GM19240 (cell line): ENCODE results near the gene NOVA2.
A peak's percentile ranks its signal among the peaks of the same experiment; 100 is the strongest.

ENCODE experiments used
- DNase-seq: peaks from one replicate; pipeline ENCODE4 v3.0.0; 2011; ENCODE audit warnings: low spot score; ENCODE audit not compliant: insufficient read length

The NOVA2 gene

DNA sequence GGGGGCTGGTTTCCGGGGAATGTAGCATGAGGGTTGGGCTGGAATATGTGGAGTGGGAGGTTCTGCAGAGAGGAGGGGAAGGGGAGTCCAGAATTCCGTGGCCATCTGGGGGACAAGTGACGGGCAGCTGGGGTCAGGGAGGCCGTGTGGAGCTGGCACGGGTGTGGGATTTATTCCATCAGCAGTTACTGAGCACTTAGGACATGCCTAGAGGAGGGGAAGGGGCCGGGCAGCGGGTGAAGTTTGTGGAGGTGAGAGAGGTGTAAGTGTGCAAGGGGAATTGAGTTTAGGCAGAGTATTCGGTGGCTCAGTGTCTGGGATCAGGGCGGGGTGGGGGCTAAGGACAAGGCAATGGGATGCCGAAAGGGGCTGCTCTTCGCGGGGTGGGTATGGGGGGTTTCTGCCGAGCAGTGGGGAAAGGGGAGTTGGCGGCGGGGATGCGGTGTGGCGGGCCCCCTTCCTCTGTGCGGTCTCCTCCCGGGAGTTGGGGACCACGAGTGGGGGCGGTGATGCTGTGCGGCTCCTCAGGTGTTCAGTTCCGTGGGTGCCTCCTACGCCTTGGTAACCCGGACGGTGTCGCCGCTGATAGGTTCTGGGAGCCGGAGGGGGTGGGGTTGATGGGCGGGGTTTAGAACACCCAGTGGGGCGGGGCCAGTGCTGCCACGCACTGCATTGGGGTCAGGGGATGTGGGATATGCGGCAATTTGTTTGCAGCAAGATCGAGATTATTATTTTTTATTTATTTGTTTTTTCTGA lies 27.0 kb upstream of the NOVA2 start:
- peak; percentile 60 for DNase-seq

DNA sequence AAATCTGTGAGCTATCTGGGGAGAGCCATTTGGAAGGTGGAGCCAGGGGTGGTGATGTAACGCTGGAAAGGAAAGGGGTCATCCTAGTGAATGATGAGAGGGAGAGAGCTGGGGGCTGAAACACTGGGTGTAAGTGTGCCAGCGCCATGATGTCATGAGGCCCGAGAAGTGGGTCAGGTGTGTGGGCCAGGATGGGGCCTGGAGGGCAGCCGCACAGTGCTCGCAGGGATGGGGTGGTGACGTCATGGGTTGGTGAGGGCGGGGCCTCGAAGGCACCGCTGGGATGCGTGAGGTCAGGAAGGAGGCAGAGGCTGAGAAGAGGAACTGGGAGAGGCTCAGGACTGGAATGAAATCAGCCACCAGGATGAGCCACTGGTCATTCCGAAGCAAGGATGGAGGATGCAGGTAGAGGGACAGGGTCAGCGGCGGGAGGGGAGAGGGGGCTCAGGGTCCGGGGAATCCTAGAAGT lies 26.0 kb upstream of the NOVA2 start:
- no peak for DNase-seq

DNA sequence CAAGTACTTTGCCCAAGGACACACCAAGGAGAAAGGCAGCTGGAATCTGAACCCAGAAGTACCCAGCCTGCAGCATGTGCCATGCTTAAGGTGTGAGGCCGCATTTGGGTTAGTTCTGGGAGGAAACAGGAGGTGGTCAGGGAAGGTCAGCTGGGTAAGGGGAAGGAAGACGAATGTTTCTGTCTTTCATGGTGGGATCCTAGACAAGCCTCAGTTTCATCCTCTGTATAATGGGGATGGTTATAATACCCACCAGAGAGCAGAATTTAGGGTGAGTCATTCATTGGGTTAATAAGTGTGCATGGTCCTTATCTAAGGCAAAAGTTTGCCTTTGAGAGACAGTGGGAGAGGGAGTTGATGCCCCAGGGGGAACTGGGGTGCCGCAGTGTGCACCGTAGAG lies 25.2 kb upstream of the NOVA2 start:
- DNase-seq = no peak

DNA sequence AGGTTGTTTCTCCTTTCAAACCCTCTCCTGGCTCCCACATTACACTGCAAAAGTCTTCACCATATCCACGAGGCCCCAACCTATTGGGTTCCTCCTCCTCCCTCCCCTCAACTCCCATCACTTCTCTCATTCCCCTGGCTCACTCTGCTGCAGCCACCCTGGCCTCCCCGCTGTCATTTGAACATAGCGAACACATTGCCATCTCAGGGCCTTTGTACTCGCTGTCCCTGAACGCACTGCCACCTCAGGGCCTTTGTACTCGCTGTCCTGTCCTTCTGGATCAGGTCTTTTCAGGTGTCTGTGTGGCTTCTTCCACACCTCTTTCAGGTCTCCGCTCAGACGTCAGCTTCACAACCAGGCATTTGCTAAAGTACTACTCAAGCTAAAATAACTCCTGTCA lies 23.3 kb upstream of the NOVA2 start:
- no peak for DNase-seq

GRCh38 chr19:45995715-45996385 lies 22.2 kb upstream of the NOVA2 start:
- DNase-seq = no peak

DNA sequence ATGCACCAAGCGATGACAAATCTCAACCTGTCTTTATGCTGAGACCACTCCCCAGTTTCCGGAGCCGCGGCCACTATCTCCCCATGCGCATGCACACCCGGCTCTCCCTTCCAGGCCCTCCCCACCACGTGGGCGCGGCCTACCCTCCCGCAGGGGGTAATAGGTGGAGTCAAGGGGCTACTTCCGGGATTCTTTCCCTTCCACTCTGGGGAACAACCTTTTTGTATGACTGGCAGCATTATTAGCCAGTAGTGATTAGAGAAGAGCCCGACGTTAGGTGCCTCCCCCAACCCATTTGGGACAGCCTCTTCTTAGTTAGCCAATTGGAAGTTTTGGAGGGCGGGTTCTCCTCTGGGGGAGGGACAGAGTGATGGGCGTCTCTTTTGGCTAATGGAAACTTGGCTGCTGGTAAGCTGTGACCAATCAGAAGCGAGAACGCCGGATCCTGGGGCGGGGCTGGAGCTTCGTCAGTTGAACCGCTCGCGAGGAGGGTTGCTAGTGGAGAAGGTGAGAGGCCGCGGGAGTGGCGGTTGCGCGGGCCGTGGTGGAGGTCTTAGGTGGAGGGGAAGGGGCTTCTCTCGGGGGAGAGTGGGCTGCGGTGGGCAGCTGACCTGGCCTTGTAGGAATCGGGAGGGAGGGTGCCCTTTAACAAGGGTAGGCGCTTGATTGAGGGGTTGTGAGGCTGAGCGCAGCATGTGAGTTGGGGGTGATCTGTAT lies 21.5 kb upstream of the NOVA2 start, which contains the start of gene CCDC61:
TSS of gene CCDC61 (plus strand) at position 470 of the 717 bp plus-strand sequence. CDS start 7,552 bp downstream, outside the sequence.
- DNase-seq = peak; percentile 97

DNA sequence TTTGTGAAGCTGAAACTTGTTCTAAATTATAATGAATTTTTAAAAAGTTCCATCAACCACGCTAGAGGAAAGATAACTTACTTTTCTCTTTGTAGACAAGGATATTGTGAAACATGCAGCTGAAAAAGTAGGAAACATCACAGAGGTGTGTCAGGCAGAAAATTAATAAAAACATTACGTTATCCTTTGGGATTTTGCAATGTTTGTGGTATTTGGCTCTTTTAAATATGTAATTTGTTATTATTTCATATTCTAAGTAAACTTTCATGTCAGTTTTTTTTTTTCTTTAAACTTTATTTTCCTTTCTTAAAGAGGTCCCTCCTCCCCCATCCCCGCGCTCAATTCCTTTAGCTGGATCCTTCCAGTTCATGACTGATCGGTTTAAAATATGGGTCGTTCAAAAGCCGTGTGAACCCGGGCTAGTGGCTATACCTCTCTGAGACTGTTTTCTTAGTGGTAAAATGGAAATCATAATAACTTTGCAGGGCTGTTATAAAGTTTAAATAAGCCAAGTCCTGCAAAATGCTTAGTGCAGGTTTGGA lies 20.9 kb upstream of the NOVA2 start:
- DNase-seq = no peak

DNA sequence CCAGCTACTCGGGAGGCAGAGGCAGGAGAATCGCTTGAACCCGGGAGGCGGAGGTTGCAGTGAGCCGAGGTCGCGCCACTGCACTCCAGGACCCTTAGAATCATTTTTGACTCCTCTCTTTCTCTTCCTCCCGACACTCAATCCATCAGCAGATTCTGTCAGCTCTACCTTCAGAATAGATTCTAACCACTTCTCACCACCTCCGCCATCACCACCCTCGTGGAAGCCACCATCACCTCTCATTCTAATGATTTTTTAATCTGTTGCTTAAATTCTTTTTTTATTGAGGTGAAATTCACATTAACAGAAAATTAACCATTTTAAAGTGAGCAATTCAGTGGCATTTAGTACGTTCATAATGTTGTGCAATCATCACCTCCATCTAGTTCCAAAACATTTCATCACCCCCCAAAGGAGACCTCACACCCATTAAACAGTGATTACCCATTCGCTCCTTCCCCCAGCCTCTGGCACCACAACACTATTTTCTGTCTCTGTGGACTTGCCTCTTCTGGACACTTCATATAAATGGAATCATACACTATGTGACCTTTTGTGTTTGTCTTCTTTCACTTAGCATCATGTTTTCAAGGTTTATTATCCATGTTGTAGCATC lies 16.6 kb upstream of the NOVA2 start:
- no peak for DNase-seq

GRCh38 chr19:45985321-45985720 lies 11.7 kb upstream of the NOVA2 start:
- no peak for DNase-seq

GRCh38 chr19:45981350-45981749 lies 7.7 kb upstream of the NOVA2 start:
- DNase-seq = no peak

- no peak for DNase-seq
Observed at GRCh38 chr19:45978156-45978555, 4.5 kb upstream of the NOVA2 start.

- no peak for DNase-seq
Observed at GRCh38 chr19:45976178-45976577, 2.5 kb upstream of the NOVA2 start.

DNA sequence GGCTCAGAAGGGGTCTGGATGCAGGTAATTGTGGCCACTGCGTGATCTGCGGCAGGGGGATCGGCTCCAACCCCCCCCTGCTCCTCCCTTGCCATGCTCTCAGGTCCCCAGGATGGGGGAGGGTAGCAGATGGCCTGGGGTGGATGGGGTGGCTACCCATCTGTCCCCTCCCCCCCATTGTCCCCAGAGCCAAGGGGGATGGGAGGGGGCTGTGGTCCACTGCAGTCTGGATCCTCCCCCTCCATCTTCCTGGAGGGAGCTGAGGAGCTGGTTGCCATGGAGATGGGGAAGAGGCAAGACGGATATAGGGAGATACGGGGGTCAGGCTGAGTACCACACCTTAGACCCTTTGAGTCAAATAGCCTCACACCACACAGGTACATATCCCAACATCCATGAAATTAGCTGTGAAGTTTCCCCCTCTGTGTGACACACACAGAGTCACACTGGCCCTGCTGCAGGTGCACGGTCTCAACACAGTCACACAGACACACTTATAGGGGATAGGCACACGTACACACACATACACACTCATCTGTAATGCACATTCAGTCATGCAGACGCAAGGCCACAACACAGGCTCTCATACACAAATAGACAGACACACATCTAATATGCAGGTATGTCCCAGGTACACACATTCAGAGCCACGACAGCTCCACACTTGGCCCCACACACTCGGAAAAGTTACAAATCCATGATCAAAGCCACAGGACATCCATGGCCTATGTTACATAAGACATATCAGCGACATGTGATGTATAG lies 1.8 kb upstream of the NOVA2 start:
- no peak for DNase-seq

GRCh38 chr19:45972947-45973540 lies 621 bp downstream of the NOVA2 start:
- DNase-seq = no peak

GRCh38 chr19:45972081-45972946 lies 1.4 kb downstream of the NOVA2 start:
- DNase-seq = no peak

DNA sequence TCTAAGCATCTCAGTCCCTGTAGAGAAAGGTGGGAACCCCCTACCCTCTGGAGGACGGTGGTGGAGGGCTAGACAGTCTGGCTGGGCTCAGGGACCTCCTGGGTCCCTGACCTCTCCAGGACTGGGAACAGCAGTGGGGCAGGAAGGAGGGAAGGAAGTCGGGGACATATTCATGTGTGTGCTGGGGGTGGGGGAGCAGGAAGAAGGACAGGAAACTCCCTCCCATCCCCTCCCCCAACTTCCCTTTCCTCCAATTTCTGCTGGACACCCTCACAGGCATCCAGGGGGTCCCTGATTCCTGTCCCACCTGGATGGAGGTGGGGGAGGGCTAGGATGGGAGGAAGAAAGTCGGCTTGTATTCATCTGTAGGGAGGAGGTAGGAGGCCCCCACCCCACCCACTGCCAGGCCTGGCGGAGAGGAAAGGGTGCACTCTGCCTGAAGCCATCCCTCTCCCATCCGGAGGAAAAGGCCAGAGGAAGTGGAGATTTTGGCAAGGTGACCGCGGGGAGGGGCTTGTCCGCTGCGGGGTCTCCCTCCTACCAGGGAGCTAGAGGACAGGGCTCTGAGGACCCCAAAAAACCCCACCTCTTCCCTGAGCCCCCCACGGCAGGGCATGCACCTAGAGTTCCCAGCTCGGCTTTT lies 2.3 kb downstream of the NOVA2 start:
- no peak for DNase-seq

DNA sequence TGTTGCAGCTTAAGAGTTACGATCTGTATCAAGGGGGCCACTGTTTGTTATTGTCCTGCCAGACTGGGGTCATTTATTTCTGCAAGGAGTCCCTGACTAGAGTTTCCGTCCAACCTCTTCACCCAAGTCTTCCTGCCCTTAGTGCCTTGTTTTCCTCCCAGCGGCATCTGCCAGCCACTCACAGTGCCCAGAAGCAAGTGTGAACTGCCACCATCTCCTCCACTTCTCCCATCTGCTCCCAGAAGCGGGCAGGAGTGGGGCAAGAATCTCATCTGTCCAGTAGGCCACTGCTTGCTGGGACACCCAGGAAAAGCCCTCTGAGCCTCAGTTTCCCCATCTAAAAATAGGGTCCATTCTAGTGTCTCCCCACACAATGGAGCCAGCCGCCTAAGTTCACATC lies 4.0 kb downstream of the NOVA2 start:
- no peak for DNase-seq

DNA sequence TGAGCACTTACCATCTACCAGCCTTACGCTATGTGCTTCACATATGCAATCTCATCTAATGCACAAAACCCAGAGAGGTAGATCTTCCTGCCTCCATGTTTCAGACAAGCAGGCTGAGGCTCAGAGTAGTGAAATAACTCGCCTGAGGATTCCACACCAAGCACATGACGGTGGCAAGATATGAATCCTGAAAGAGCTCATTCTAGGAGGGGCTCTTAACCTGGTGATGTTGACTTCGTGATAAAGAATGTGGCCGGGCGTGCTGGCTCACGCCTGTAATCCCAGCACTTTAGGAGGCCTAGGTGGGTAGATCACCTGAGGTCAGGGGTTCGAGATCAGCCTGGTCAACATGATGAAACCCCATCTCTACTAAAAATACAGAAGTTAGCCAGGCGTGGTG lies 5.0 kb downstream of the NOVA2 start:
- no peak for DNase-seq

DNA sequence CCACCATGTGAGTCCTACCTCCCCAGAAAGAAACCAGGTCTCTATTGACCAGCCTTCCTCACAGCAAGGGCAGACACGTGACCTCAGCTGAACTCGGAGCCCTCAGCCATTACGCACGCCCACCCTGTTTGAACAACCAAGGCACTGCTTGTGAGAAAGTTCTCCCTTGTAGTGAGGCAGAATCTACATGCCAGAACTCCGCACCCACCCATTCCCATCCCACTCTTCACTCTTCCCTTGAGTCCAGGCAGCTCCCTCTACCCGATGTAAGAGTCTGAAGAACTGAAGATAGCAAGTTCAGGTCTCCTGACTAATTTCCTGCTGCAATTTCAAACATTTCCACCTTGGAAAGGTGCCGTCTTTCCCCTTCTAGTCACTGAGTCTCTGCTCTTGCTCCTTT lies 6.4 kb downstream of the NOVA2 start:
- DNase-seq = no peak
